Measurements from ENCODE around the gene RASSF8. TPM values are rescaled to one million over a fixed set of nuclear protein-coding genes. Genes with fewer than 3 reads are reported as not detected.

Gene RASSF8
- total and polyA plus RNA-seq, 2 of the 8 experiments (the other 6 are each of a cell fraction or from before 2014, with no cell fraction given), result 6.4 to 46.7 TPM

DNA sequence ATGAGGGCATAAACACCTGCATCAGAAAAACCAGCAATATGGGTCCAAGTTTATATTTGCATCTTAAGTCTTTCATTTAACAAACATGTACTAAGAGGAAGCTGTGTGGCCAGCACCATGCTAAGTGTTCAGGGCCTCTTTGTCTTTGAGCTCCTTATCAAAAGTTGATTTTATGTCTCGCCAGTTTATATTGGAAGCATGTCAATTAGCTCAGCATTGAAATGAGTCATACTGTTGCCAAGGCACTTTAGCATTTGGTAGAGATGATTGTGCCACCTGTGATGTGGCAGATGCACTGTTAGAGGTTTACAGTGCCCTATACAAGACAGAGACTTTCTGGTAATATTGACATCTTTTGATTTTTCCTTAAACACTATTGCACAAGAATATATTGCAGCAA is 97.9 kb downstream of the RASSF8 start:
- FAIRE-seq (no peak), DNase-seq (ENCODE audit: low read depth in 1 of 2, low spot score in 2 of 2) (no peak)
- Histone ChIP-seq H3K4me2 (ENCODE audit: insufficient read depth in 1 of 2, low read depth in 2 of 2, low read length in 2 of 2) (no peak overlapping the region), H4K8ac (ENCODE audit: extremely low read depth, insufficient read depth, low read length) (no peak overlapping the region), H3K79me2 (ENCODE audit: control insufficient read depth in 1 of 2, insufficient read depth in 2 of 2, low read length in 2 of 2) (0 out of 4 replicates have a peak, but pooled peaks cover 0 to 19% of the 10 kb centered on the region in 2 experiments), H3K27ac (ENCODE audit: low read depth, low read length) (no peak overlapping the region), H3K56ac (replicated peaks; ENCODE audit: insufficient read length, low read depth, low read length) (no peak overlapping the region), H2BK12ac (ENCODE audit: low read depth, low read length) (no peak overlapping the region), H3K79me1 (ENCODE audit: low read depth, low read length) (no peaks in the 10 kb centered on the region), H3K14ac (ENCODE audit: insufficient read length) (no peak overlapping the region), H3K27me3 (replicated peaks in 1 of 4; ENCODE audit: control insufficient read depth in 3 of 4, extremely low read depth in 1 of 4, insufficient read depth in 3 of 4, low read length in 3 of 4) (no peaks in the 10 kb centered on the region), H3K18ac (ENCODE audit: extremely low read depth, low read length) (no peak overlapping the region), H3K9ac (replicated peaks in 1 of 4; ENCODE audit: extremely low read depth in 1 of 4, low read depth in 3 of 4, low read length in 3 of 4) (no peak overlapping the region), H3K4me1 (replicated peaks in 1 of 4; ENCODE audit: control insufficient read depth in 3 of 4, insufficient read depth in 4 of 4, low read length in 3 of 4) (peaks cover 0 to 2% (median 0%) of the 10 kb centered on the region in 4 experiments; a peak in 1 of 7 replicates), H3K23ac (ENCODE audit: insufficient read length) (no peak overlapping the region), H2BK5ac (ENCODE audit: low read depth, low read length) (no peak overlapping the region), H4K91ac (replicated peaks; ENCODE audit: insufficient read length, low read length) (no peak overlapping the region), H3K23me2 (ENCODE audit: low read depth, low read length) (no peaks in the 10 kb centered on the region), H3K4ac (replicated peaks; ENCODE audit: insufficient read length, low read depth, low read length) (no peak overlapping the region), H3K4me3 (ENCODE audit: extremely low read depth in 1 of 4, insufficient read depth in 2 of 4, low read depth in 3 of 4, low read length in 4 of 4) (no peak overlapping the region), H4K5ac (ENCODE audit: insufficient read length, low read depth, low read length) (no peak overlapping the region), H4K20me1 (replicated peaks in 1 of 2; ENCODE audit: control insufficient read depth in 1 of 2, insufficient read depth in 2 of 2, low read length in 2 of 2) (no peaks in the 10 kb centered on the region), H2BK15ac (ENCODE audit: low read length) (no peak overlapping the region), H2BK20ac (ENCODE audit: low read length) (no peak overlapping the region), H2AK5ac (ENCODE audit: low read depth, low read length) (no peak overlapping the region), H2BK120ac (replicated peaks; ENCODE audit: low read depth, low read length) (no peak overlapping the region), H3K9me3 (ENCODE audit: insufficient read depth in 2 of 2, low read depth in 1 of 2, low read length in 1 of 2) (no peaks in the 10 kb centered on the region), H3K36me3 (ENCODE audit: control insufficient read depth in 2 of 4, insufficient read depth in 4 of 4, low read length in 3 of 4) (no peaks in the 10 kb centered on the region; a peak in 1 of 8 replicates), H2AFZ (ENCODE audit: low read length) (no peak overlapping the region)
- CTCF ChIA-PET (ENCODE audit: partially characterized antibody), result interaction anchor here (0.6 to 1.3 kb wide), 4 partner anchors 12 to 39 kb away, joined by 3 to 5 read pairs (median 4); no protein-coding TSS in a partner anchor
- POLR2A ChIA-PET (ENCODE audit: partially characterized antibody), result interaction anchor here (0.6 kb wide), 1 partner anchor 690 kb away, joined by 4 read pairs; no protein-coding TSS in a partner anchor
- WGBS, 2 experiments (ENCODE audit: extremely low coverage in 1 of 2, insufficient coverage in 1 of 2, insufficient read length in 1 of 2, insufficient replicate concordance in 2 of 2, low coverage in 1 of 2, low lambda C conversion rate in 2 of 2, missing lambda C conversion rate in 1 of 2), result 84% methylated on average over 1 of the region's 1 CpG; no CpG with 5 or more reads in 1 of the 2 experiments
- TF ChIP-seq MAFK (IDR thresholded peaks at IDR 0.05; ENCODE audit: low read depth, low read length) (no peak), BRCA1 (IDR thresholded peaks at IDR 0.05; ENCODE audit: low read depth, low read length) (no peak), RFX5 (IDR thresholded peaks at IDR 0.05; ENCODE audit: borderline replicate concordance, low read depth, low read length) (no peak), CTBP2 (IDR thresholded peaks at IDR 0.05; ENCODE audit: borderline replicate concordance, insufficient read depth, insufficient read length, low read length) (no peak), POU5F1 (IDR thresholded peaks at IDR 0.05; ENCODE audit: low read depth, low read length) (no peak), YY1 (IDR thresholded peaks at IDR 0.05; ENCODE audit: low read depth, low read length) (no peak), TAF7 (optimal IDR thresholded peaks at IDR 0.05; ENCODE audit: borderline replicate concordance, low read depth, low read length) (no peak), HDAC2 (IDR thresholded peaks at IDR 0.05; ENCODE audit: borderline replicate concordance in 1 of 2, low read depth in 2 of 2, low read length in 2 of 2) (no peak)
- TF ChIP-seq, protein P1, sequence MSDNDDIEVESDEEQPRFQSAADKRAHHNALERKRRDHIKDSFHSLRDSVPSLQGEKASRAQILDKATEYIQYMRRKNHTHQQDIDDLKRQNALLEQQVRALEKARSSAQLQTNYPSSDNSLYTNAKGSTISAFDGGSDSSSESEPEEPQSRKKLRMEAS (IDR thresholded peaks at IDR 0.05), result no peak
- TF ChIP-seq, protein P2, sequence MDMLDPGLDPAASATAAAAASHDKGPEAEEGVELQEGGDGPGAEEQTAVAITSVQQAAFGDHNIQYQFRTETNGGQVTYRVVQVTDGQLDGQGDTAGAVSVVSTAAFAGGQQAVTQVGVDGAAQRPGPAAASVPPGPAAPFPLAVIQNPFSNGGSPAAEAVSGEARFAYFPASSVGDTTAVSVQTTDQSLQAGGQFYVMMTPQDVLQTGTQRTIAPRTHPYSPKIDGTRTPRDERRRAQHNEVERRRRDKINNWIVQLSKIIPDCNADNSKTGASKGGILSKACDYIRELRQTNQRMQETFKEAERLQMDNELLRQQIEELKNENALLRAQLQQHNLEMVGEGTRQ (IDR thresholded peaks at IDR 0.05; ENCODE audit: low read length), result no peak
